Medulla oblongata (tissue), 1 donor: ENCODE results near the gene FBXO8.

ENCODE experiments used
- DNase-seq: peaks from one replicate; pipeline ENCODE4 v3.0.0-alpha.2; 2015; ENCODE audit errors: extremely low spot score

Gene FBXO8

GRCh38 chr4:174209341-174209740, 74.1 kb downstream of the FBXO8 start:
- DNase-seq: no peak

- DNase-seq: no peak
Measured at GRCh38 chr4:174207367-174207766, 76.1 kb downstream of the FBXO8 start.

- no peak for DNase-seq
Measured at GRCh38 chr4:174204164-174204831, 79.2 kb downstream of the FBXO8 start.

DNA sequence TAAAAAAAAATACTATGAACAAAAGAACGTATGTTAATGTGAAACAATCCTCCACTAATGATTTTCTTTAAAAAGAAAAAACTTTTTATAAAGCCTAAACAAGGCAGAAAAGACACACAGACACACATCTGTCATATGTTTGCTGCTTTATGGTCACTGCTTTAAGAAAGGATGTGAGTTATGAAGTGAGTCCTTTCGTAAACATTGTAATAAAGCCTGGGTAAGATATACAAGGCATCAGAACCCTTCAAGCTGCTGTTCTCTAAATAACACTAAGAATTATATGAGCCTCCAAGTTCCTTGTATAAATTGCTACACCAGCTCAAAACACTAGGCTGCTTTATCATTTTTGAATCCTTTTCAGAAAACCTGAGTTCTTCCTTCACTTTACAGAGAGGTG, 81.6 kb downstream of the FBXO8 start:
- DNase-seq: no peak

- no peak for DNase-seq
Measured at GRCh38 chr4:174199735-174200134, 83.7 kb downstream of the FBXO8 start.

- no peak for DNase-seq
Measured at GRCh38 chr4:174198828-174199227, 84.6 kb downstream of the FBXO8 start.

DNA sequence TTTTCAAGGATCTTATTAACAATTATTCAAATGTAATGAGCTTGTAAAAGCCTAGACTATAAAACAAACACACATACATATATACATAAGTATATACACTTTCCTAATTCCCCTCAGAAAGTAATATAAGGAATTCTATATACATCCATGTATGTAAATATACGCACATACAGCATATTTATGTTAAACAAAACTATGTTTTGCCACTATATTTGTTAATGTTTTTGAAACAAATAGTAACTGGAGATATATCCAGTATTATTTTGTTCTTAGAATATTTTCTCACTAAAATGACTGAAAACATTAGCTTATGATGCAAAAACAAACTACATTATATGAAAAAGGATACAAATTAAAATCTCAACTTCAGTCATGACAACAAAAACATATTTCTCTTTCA, 85.1 kb downstream of the FBXO8 start:
- no peak for DNase-seq

- DNase-seq: no peak
Measured at GRCh38 chr4:174193438-174194374, 89.8 kb downstream of the FBXO8 start.

DNA sequence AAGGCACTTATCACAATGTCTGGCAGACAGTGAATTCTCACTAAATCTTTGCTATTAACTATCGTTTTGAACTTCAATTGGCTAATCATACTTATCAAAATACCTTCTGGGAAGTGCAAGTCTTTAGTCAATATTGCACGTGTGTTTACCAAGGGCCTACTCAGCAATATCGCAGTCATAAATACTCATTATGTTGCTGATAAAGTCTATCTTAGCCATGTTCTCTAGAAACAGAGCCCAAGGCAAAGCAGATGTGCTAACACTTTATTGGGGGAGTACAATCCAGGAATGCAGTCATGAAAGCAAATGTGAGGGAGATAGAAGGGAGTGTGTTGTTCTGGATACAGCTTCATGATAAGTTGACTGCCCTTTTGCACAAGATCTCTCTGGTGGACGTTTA, 90.5 kb downstream of the FBXO8 start:
- DNase-seq: no peak

DNA sequence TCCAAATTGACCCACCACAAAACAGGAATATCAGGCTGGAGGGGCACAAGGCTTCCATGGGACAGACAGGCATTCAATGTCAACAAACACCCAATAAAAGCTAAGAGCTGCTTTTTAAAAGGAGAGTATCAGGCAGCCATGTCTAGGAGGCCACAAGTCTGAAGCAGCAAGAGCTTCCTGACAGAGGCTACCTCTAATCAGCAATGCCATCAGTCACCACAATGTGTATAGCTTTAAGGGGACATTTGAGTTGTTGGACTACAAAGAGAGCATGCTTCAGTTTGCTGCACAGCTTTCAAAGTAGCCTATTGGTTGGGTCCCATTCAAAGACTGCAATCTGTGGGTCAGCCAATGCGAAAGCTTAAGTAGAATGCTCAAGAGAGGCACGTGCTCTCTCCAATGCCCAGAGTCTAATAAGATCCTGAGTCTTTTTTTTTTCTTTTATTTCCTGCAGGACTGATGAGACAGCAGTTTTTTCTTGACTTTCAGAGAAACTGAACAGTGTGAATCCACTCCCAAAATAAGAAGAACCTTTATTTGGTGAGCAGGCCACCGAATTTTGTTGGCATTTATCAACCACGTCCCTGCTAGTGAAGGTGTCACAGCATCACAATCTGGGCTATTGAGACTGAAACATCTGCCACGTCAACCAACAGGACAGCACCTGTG, 92.5 kb downstream of the FBXO8 start:
- no peak for DNase-seq

- DNase-seq: no peak
Measured at GRCh38 chr4:174189392-174190015, 94.0 kb downstream of the FBXO8 start.
